Measurements from ENCODE around the gene ACAP3. TPM values are rescaled to one million over a fixed set of nuclear protein-coding genes. Genes with fewer than 3 reads are reported as not detected.

Gene ACAP3
- total RNA-seq, 1 donor from 2014 or later, result 93.9 TPM

GRCh38 chr1:1349256-1350012, 41.7 kb upstream of the ACAP3 start, which contains the start of gene DVL1:
TSS of gene DVL1 (minus strand) at chr1:1349418. CDS start at chr1:1349065, 353 bp downstream.
- peaks cover 17% of the 10 kb centered on the region for H3K4me1 Mint-ChIP-seq (ENCODE audit: unreplicated experiment)
- H3K9me3 Mint-ChIP-seq, result no peaks in the 10 kb centered on the region
- peak within 1 kb of the TSS; percentile 85 for H3K4me3 Mint-ChIP-seq
- peaks cover 8% of the 10 kb centered on the region for H3K27me3 Mint-ChIP-seq
- peak; percentile 69 for TF ChIP-seq CTCF (conservative IDR thresholded peaks at IDR 0.05)
- no peaks in the 10 kb centered on the region for H3K36me3 Mint-ChIP-seq
- H3K27ac Mint-ChIP-seq, result peak within 1 kb of the TSS; percentile 16
- no peak for DNase-seq (ENCODE audit: extremely low spot score, unreplicated experiment)

GRCh38 chr1:1348420-1349255, 40.9 kb upstream of the ACAP3 start:
- Mint-ChIP-seq H3K36me3 (no peaks in the 10 kb centered on the region), H3K27me3 (peaks cover 8% of the 10 kb centered on the region), H3K4me1 (ENCODE audit: unreplicated experiment) (peaks cover 17% of the 10 kb centered on the region), H3K4me3 (peak overlapping the region; percentile 85), H3K27ac (peak overlapping the region; percentile 16), H3K9me3 (no peaks in the 10 kb centered on the region)
- DNase-seq (ENCODE audit: extremely low spot score, unreplicated experiment), result no peak
- no peak for TF ChIP-seq CTCF (conservative IDR thresholded peaks at IDR 0.05)

GRCh38 chr1:1347663-1348419, 40.1 kb upstream of the ACAP3 start:
- Mint-ChIP-seq H3K9me3 (no peaks in the 10 kb centered on the region), H3K27me3 (peaks cover 5% of the 10 kb centered on the region), H3K36me3 (no peaks in the 10 kb centered on the region), H3K4me1 (ENCODE audit: unreplicated experiment) (peaks cover 17% of the 10 kb centered on the region), H3K4me3 (peak overlapping the region; percentile 85), H3K27ac (peak overlapping the region; percentile 46)
- no peak for DNase-seq (ENCODE audit: extremely low spot score, unreplicated experiment)
- TF ChIP-seq CTCF (conservative IDR thresholded peaks at IDR 0.05), result no peak

- Mint-ChIP-seq H3K27ac (peak overlapping the region; percentile 46), H3K36me3 (no peaks in the 10 kb centered on the region), H3K4me3 (peak overlapping the region; percentile 85), H3K9me3 (no peaks in the 10 kb centered on the region), H3K4me1 (ENCODE audit: unreplicated experiment) (peaks cover 14% of the 10 kb centered on the region), H3K27me3 (no peaks in the 10 kb centered on the region)
- TF ChIP-seq CTCF (conservative IDR thresholded peaks at IDR 0.05), result no peak
- no peak for DNase-seq (ENCODE audit: extremely low spot score, unreplicated experiment)
Measured at GRCh38 chr1:1347026-1347595, 39.4 kb upstream of the ACAP3 start.

GRCh38 chr1:1346501-1346890, 38.8 kb upstream of the ACAP3 start:
- Mint-ChIP-seq H3K27me3 (no peaks in the 10 kb centered on the region), H3K4me1 (ENCODE audit: unreplicated experiment) (peaks cover 11% of the 10 kb centered on the region), H3K36me3 (no peaks in the 10 kb centered on the region), H3K27ac (peak overlapping the region; percentile 46), H3K4me3 (peak overlapping the region; percentile 85), H3K9me3 (no peaks in the 10 kb centered on the region)
- no peak for TF ChIP-seq CTCF (conservative IDR thresholded peaks at IDR 0.05)
- DNase-seq (ENCODE audit: extremely low spot score, unreplicated experiment), result no peak
